Renal cortex interstitium (tissue), 15 donors: ENCODE data around the gene ADAMTS14. TPM values are rescaled to one million over a fixed set of nuclear protein-coding genes. Genes with fewer than 3 reads are reported as not detected.
"Not testable (repeated sequence)": the region's sequence is repeated elsewhere in the genome, so short reads cannot be mapped to it uniquely, and the experiment has no call there.

Experiments
- DNase-seq, 11 donors: peaks; one replicate each; pipeline ENCODE4 v3.0.0-alpha.2; 2013; ENCODE audit warnings: low read depth in 9 of 11, low spot score in 4 of 11; ENCODE audit errors: extremely low read depth in 1 of 11
- long read RNA-seq, 16 experiments: transcript quantifications; one replicate each; lab custom pipeline, GENCODE V29; 2026
- polyA plus RNA-seq, 3 donors: library from polyadenylated mRNA; unstranded; fragments of 120-200 nt; gene quantifications; one replicate each; pipeline ENCODE4 v1.2.1, GENCODE V29; 2013; ENCODE audit not compliant: insufficient read length in 3 of 3

The ADAMTS14 gene
- 1 to 10 TPM; 1.1 to 2.0 (median 1.2) TPM for polyA plus RNA-seq
- long read RNA-seq, donor 1, result 0 reads
- long read RNA-seq, donor 2, result 0 reads
- long read RNA-seq, donor 3, full-length matches to known transcripts, result 1 of 1 reads
- long read RNA-seq, donor 3, partial matches to known transcripts, result 0 of 1 reads
- long read RNA-seq, donor 3, other reads (novel, unspliced or antisense), result 0 of 1 reads
- long read RNA-seq, donor 4, result 0 reads
- long read RNA-seq, donor 5, result 0 reads
- long read RNA-seq, donor 6, result 0 reads
- long read RNA-seq, donor 7, result 0 reads
- long read RNA-seq, donor 8, result 0 reads
- long read RNA-seq, donor 9, result 0 reads
- long read RNA-seq, donor 10, result 0 reads
- long read RNA-seq, donor 11, result 0 reads
- long read RNA-seq, donor 12, result 0 reads
- long read RNA-seq, donor 13, result 0 reads
- long read RNA-seq, donor 14, result 0 reads
- long read RNA-seq, donor 15, result 0 reads
- long read RNA-seq, donor 16, result 0 reads

GRCh38 chr10:70672165-70673042 lies at the start of gene ADAMTS14:
Gene ADAMTS14, plus strand, starts transcription at chr10:70672506. Its CDS starts 297 bp downstream, at chr10:70672803.
- DNase-seq, result peak in 3 of 11 donors; percentile 39 to 49 (median 47)

DNA sequence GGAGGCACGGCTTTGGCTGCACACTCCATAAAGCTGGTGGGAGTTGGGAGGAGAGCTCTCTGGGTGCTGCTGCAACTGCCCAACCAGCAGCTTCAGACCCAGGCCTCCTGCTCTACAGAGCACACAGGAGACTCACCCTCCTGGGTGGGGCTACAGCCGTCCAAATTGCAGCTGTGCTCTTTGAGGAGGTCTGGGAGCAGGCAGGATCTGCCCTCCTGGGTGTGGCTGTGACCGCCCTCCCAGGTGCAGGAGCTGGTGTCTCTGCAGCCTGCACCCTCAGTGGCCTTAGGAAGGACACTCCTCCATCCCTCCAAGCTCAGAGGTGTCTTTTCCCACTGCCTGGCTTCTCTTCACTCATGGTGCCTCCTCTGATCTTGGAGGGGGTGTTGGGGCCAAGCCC lies 49.8 kb upstream of the ADAMTS14 start:
- no peak for DNase-seq

DNA sequence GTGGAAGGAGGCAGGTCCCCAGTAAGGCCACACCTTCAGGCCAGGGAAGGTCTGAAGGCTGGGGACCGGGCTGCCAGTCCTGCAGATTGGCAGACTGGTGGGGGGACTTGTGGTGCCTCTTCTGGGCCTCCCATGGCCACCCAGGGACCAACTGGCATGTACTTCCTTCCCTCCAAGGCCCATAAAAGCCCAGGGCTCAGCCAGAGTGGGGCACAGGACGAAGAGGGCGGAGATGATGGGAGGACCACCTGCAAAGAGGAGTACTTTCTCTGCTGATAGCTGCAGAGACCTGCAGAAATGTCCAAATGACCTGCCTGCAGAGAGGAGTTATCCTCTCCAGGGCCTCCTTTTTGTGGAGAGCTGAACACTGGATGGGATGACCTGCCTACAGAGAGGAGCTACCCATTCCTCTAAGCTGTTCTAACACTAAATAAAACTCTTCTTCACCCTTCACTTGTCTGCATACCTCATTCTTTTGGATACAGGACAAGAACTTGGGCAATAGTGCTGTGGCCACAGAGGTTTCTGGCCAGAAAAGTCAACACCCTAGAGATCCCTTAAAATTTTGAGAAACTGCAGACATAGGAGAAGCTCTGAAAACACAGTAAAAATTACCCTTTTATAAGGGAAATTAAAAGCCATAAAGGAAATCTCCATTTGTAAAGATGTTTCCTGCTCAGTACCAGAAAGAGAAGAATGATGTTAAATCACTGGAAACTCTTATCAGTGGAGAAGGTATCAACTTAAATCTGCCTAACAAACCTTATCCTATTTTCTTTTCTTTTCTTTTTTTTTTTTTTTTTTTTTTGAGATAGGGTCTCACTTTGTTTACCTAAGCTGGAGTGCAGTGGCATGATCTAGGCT lies 49.1 kb upstream of the ADAMTS14 start:
- no peak for DNase-seq

DNA sequence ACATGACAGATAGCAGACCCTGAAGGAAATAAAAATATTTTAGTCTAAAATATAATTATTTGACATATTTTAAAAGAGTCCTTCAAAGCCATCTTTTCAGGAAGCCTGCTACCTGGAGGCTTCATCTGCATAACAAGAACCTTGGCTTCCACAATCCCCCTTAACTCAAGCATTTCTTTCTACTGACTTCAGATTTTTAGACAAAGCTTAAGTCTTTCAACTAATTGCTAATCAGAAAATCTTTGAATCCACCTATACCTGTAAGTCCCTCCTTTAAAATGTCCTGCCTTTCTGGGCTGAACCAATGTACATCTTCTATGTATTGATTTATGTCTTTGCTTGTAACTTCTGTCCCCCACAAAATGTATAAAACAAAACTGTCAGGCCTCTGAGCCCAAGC lies 46.2 kb upstream of the ADAMTS14 start:
- DNase-seq, result no peak

GRCh38 chr10:70629338-70629737 lies 43.0 kb upstream of the ADAMTS14 start:
- DNase-seq, result no peak

GRCh38 chr10:70631735-70632134 lies 40.6 kb upstream of the ADAMTS14 start:
- DNase-seq, result not testable (repeated sequence)

DNA sequence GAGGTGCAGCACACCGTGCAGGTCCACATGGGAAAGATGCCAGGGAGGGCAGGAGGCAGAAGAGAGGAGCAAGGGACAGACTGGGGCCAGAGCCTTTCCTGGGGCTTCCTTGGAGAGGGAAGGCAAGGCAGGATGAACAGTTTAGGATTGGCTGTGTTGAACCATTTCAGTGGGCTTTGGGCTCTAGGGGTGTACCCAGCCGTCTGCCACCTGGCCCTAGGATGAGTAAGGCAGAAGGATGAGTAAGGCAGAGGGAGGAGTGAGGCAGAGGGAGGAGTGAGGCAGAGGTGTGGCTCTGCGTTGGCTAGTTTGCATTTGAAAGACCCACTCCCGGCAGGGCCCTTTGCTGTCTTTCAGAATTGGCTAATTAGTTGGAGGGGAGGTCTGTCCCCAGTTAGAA lies 38.3 kb upstream of the ADAMTS14 start:
- DNase-seq, result no peak

DNA sequence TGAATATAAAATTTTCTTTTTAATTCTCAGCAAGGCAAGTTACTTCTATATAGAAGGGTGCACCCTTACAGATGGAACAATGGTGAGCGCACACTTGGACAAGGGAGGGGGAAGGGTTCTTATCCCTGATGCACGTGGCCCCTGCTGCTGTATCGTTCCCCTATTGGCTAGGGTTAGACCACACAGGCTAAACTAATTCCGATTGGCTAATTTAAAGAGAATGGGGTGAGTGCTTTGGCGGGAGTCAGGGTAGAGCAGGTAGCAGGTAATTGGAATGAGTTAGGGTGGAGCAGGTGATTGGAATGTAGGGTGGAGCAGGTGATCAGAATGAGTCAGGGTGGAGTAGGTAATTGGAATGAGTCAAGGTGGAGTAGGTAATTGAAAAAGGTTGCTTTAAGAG lies 37.8 kb upstream of the ADAMTS14 start:
- DNase-seq, result not testable (repeated sequence)

DNA sequence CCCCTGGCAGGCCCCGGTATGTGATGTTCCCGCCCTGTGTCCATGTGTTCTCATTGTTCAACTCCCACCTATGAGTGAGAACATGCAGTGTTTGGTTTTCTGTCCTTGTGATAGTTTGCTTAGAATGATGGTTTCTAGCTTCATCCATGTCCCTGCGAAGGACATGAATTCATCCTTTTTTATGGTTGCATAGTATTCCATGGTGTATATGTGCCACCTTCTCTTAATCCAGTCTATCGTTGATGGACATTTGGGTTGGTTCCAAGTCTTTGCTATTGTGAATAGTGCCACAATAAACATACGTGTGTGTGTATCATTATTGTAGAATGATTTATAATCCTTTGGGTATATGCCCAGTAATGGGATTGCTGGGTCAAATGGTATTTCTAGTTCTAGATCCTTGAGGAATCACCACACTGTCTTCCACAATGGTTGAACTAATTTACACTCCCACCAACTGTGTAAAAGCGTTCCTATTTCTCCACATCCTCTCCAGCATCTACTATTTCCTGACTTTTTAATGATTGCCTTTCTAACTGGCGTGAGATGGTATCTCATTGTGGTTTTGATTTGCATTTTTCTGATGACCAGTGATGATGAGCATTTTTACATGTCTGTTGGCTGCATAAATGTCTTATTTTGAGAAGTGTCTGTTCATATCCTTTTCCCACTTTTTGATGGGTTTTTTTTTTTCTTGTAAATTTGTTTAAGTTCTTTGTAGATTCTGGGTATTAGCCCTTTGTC lies 32.5 kb upstream of the ADAMTS14 start:
- DNase-seq, result not testable (repeated sequence)

DNA sequence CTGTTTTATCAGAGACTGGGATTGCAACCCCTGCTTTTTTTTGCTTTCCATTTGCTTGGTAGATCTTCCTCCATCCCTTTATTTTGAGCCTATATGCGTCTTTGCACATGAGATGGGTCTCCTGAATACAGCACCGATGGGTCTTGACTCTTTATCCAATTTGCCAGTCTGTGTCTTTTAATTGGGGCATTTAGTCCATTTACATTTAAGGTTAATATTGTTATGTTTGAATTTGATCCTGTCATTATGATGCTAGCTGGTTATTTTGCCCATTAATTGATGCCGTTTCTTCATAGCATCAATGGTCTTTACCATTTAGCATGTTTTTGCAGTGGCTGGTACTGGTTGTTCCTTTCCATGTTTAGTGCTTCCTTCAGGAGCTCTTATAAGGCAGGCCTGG lies 29.0 kb upstream of the ADAMTS14 start:
- not testable (repeated sequence) for DNase-seq

DNA sequence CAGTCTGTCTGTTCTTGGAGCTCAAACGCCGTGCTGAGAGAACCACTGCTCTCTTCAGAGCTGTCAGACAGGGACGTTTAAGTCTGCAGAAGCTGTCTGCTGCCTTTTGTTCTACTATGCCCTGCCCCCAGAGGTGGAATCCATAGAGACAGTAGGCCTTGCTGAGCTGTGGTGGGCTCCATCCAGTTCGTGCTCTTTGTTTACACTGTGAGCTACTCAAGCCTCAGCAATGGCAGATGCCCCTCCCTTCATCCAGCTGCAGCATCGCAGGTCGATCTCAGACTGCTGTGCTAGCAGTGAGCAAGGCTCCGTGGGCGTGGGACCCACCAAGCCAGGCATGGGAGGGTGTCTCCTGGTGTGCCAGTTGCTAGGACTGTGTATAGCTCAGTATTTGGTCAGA lies 27.3 kb upstream of the ADAMTS14 start:
- DNase-seq, result not testable (repeated sequence)

DNA sequence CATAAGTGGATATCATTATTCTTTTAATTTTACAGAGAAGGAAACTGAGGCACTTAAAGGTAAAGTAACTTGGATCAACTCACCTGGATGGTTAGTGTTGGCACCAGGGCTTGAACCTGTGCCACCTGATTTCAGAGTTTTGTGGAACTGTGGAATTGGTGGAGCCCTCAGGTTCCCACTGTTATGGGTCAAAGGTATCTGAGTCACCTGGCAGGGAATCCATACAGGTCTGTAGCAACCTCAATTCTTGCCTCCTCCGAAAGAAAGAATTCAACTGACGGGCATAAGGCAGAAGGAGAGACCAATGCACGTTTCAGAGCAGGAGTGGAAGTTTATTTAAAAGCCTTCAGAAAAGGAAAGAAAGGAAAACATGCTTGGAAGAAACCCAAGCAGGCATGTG lies 25.2 kb upstream of the ADAMTS14 start:
- DNase-seq, result no peak

GRCh38 chr10:70648427-70648826 lies 23.9 kb upstream of the ADAMTS14 start:
- DNase-seq, result no peak

GRCh38 chr10:70649526-70649925 lies 22.8 kb upstream of the ADAMTS14 start:
- no peak for DNase-seq

GRCh38 chr10:70650104-70650503 lies 22.2 kb upstream of the ADAMTS14 start:
- no peak for DNase-seq

GRCh38 chr10:70650718-70651117 lies 21.6 kb upstream of the ADAMTS14 start:
- DNase-seq, result no peak

DNA sequence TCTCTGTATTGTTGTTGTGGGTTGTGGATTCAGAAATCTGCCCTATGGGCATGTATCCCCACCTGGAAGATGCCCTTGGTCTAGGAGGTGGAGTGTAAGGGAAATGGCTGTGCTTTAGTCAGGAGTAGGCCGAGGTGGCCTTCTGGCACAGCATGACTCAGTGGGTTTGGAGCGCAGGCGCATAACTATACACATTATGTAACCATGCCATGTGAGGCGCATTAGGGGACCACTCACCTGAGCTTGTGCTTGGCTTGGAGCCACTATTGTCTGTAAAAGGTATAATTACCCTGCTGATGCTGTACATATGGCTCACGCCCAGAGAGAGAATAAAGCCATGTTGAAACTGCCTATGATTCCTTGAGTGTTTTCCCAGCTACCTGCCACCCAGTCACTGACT lies 20.6 kb upstream of the ADAMTS14 start:
- DNase-seq, result no peak
